ENCODE results near the gene LRRIQ1.

The LRRIQ1 gene

GRCh38 chr12:85260447-85260846 is 224.3 kb downstream of the LRRIQ1 start:
- TF ChIP-seq EZH2phosphoT487 (IDR thresholded peaks at IDR 0.05; ENCODE audit: low read depth) = no peak
- TF ChIP-seq, protein P1, sequence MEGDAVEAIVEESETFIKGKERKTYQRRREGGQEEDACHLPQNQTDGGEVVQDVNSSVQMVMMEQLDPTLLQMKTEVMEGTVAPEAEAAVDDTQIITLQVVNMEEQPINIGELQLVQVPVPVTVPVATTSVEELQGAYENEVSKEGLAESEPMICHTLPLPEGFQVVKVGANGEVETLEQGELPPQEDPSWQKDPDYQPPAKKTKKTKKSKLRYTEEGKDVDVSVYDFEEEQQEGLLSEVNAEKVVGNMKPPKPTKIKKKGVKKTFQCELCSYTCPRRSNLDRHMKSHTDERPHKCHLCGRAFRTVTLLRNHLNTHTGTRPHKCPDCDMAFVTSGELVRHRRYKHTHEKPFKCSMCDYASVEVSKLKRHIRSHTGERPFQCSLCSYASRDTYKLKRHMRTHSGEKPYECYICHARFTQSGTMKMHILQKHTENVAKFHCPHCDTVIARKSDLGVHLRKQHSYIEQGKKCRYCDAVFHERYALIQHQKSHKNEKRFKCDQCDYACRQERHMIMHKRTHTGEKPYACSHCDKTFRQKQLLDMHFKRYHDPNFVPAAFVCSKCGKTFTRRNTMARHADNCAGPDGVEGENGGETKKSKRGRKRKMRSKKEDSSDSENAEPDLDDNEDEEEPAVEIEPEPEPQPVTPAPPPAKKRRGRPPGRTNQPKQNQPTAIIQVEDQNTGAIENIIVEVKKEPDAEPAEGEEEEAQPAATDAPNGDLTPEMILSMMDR (IDR thresholded peaks at IDR 0.05; ENCODE audit: low read depth, low read length) = no peak
- Histone ChIP-seq H3K4me3 (ENCODE audit: low read length) (no peak overlapping the region), H3K27me3 (ENCODE audit: low read depth, low read length) (no peaks in the 10 kb centered on the region), H4K20me1 (ENCODE audit: insufficient read depth, low read length) (no peaks in the 10 kb centered on the region), H2AFZ (ENCODE audit: low read depth, low read length) (no peak overlapping the region), H3K36me3 (replicated peaks; ENCODE audit: low read depth, low read length) (no peaks in the 10 kb centered on the region), H3K9me3 (ENCODE audit: insufficient read depth, low read length) (no peaks in the 10 kb centered on the region), H3K4me2 (ENCODE audit: low read length) (no peak overlapping the region), H3K4me1 (ENCODE audit: low read length) (no peaks in the 10 kb centered on the region), H3K27ac (ENCODE audit: low read length) (no peak overlapping the region), H3K79me2 (ENCODE audit: low read length) (no peaks in the 10 kb centered on the region), H3K9ac (ENCODE audit: low read length) (no peak overlapping the region)

DNA sequence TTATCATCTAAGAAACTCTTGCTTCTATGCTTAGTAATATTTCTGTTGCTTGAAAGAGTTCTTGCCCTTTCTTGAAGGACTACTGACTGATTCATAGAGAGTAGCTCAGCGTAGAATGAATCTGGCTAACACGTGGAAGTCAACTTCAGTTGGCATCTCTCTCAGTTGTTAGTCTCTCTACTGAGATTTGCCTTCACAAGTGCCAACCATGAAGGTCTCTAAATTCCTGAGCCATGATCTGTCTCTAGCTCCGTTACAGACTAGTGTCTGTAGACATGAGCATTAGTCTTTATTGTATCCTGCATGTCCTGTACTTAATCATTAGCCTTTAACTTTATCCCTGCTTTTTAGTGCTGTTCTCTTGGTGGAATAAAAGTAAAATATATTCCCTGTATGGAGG is 224.7 kb downstream of the LRRIQ1 start:
- H4K20me1 ChIP-seq (ENCODE audit: insufficient read depth, low read length) = no peaks in the 10 kb centered on the region
- no peaks in the 10 kb centered on the region for H3K79me2 ChIP-seq (ENCODE audit: low read length)
- H3K27me3 ChIP-seq (ENCODE audit: low read depth, low read length) = no peaks in the 10 kb centered on the region
- H3K9me3 ChIP-seq (ENCODE audit: insufficient read depth, low read length) = no peaks in the 10 kb centered on the region
- no peak overlapping the region for H3K4me2 ChIP-seq (ENCODE audit: low read length)
- H3K27ac ChIP-seq (ENCODE audit: low read length) = no peak overlapping the region
- no peak overlapping the region for H3K4me3 ChIP-seq (ENCODE audit: low read length)
- H3K36me3 ChIP-seq (replicated peaks; ENCODE audit: low read depth, low read length) = no peaks in the 10 kb centered on the region
- TF ChIP-seq, protein P1 (IDR thresholded peaks at IDR 0.05; ENCODE audit: low read depth, low read length) = no peak
- no peak for TF ChIP-seq EZH2phosphoT487 (IDR thresholded peaks at IDR 0.05; ENCODE audit: low read depth)
- H3K4me1 ChIP-seq (ENCODE audit: low read length) = no peaks in the 10 kb centered on the region
- no peak overlapping the region for H3K9ac ChIP-seq (ENCODE audit: low read length)
- no peak overlapping the region for H2AFZ ChIP-seq (ENCODE audit: low read depth, low read length)

DNA sequence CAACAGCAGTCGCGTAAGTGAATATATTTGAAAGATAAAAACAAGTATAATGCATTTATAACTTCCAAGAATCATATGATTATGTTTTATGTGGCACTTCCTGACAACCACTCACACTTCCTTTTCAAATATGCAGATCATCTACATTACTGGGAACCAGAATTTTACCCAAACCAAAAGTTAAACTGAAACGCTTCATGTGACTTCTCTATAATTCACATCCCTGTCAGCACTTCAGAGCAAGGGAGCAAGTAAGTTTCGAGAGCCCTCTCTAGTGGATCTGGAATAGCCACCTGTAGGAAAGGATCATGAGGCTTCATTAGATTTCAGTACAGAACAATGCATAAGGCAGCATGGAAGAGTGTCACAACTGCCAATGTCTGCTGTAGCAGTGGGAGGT is 230.2 kb downstream of the LRRIQ1 start:
- no peak overlapping the region for H3K27ac ChIP-seq (ENCODE audit: low read length)
- no peaks in the 10 kb centered on the region for H3K27me3 ChIP-seq (ENCODE audit: low read depth, low read length)

GRCh38 chr12:85273381-85274314 is 237.5 kb downstream of the LRRIQ1 start:
- no peak for TF ChIP-seq EZH2phosphoT487 (IDR thresholded peaks at IDR 0.05; ENCODE audit: low read depth)
- TF ChIP-seq, protein P1 (IDR thresholded peaks at IDR 0.05; ENCODE audit: low read depth, low read length) = no peak
- Histone ChIP-seq H3K9me3 (ENCODE audit: insufficient read depth, low read length) (no peaks in the 10 kb centered on the region), H3K4me1 (ENCODE audit: low read length) (no peaks in the 10 kb centered on the region), H3K79me2 (ENCODE audit: low read length) (no peaks in the 10 kb centered on the region), H3K36me3 (replicated peaks; ENCODE audit: low read depth, low read length) (no peaks in the 10 kb centered on the region), H3K9ac (ENCODE audit: low read length) (no peak overlapping the region), H3K27ac (ENCODE audit: low read length) (no peak overlapping the region), H3K27me3 (ENCODE audit: low read depth, low read length) (no peaks in the 10 kb centered on the region), H3K4me2 (ENCODE audit: low read length) (no peak overlapping the region), H2AFZ (ENCODE audit: low read depth, low read length) (no peak overlapping the region), H4K20me1 (ENCODE audit: insufficient read depth, low read length) (no peaks in the 10 kb centered on the region), H3K4me3 (ENCODE audit: low read length) (no peak overlapping the region)

More for the DNA sequence above, 230.2 kb downstream of the LRRIQ1 start:
- H3K79me2 ChIP-seq (ENCODE audit: low read length) = no peaks in the 10 kb centered on the region
- no peaks in the 10 kb centered on the region for H3K36me3 ChIP-seq (replicated peaks; ENCODE audit: low read depth, low read length)
- TF ChIP-seq EZH2phosphoT487 (IDR thresholded peaks at IDR 0.05; ENCODE audit: low read depth) = no peak
- TF ChIP-seq, protein P1 (IDR thresholded peaks at IDR 0.05; ENCODE audit: low read depth, low read length) = no peak
- H3K9ac ChIP-seq (ENCODE audit: low read length) = no peak overlapping the region
- no peak overlapping the region for H2AFZ ChIP-seq (ENCODE audit: low read depth, low read length)
- H3K9me3 ChIP-seq (ENCODE audit: insufficient read depth, low read length) = no peaks in the 10 kb centered on the region
- H4K20me1 ChIP-seq (ENCODE audit: insufficient read depth, low read length) = no peaks in the 10 kb centered on the region
- H3K4me3 ChIP-seq (ENCODE audit: low read length) = no peak overlapping the region
- H3K4me2 ChIP-seq (ENCODE audit: low read length) = no peak overlapping the region
- H3K4me1 ChIP-seq (ENCODE audit: low read length) = peaks cover 8% of the 10 kb centered on the region; the same call in 1 of the 2 replicates
